Liver (tissue), 2 donors: ENCODE measurements around the gene TIMM13.

Source experiments
- CTCF ChIP-seq: fragments of 150-350 bp; IDR thresholded peaks from 2 replicates; pipeline ENCODE4 v1.5.1; 2017; ENCODE audit warnings: improper control_type of control experiment, low read depth, low read length; ENCODE audit not compliant: missing input control
- YY1 ChIP-seq: IDR thresholded peaks from 2 replicates; pipeline ENCODE4 v1.6.1; 2016; ENCODE audit warnings: antibody characterized with exemption, mild to moderate bottlenecking
- donor health status: healthy.

GRCh38 chr19:2423071-2423914, 4.1 kb downstream of the TIMM13 start:
- TF ChIP-seq YY1 = no peak
- no peak for TF ChIP-seq CTCF
